HG03442 (cell line): ENCODE results near the gene C3orf52.
A peak's percentile ranks its signal among the peaks of the same experiment; 100 is the strongest.

Experiments used
- ATAC-seq: cut with Tn5 transposase; IDR thresholded peaks from one replicate; pipeline ENCODE4 v1.9.1; 2021; ENCODE audit warnings: mild to moderate bottlenecking, moderate library complexity; ENCODE audit not compliant: unreplicated experiment

Gene C3orf52

DNA sequence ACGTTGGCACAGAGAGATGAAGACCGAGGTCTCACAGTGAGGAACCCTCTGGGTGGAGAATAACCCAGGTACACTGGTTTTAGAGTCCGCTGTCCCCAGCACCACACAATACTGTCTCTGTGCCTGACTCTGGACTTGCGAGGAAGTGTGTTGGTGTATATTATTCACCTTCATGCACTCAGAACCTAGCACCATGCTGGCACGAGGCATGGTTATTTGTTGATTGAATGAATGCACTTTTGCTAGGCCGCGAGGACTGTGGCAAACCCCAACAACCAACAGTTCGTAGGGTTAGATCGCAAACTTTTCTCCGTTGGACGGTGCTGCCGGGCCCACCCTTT lies 484 bp upstream of the C3orf52 start:
- ATAC-seq: no peak

- no peak for ATAC-seq
Observed at GRCh38 chr3:112086875-112087524, 811 bp downstream of the C3orf52 start.

GRCh38 chr3:112087746-112088145 lies 1.6 kb downstream of the C3orf52 start:
- ATAC-seq: no peak

DNA sequence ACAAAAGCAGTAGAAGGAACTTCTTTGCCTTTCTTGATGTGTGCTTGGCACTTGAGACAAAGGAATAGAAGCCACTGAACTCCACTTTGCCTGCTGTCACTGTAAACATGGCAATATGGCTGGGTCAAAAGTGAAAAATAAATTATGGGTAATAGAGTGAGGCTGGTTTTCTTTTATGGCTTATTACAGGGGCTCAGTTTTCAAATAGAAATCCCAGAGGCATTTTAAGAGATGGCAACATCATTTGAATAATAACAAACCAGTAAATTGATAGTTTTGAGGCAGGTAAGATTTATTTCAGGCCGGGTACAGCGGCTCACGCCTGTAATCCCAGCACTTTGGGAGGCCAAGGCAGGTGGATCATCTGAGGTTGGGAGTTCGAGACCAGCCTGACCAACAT lies 2.8 kb downstream of the C3orf52 start:
- no peak for ATAC-seq

DNA sequence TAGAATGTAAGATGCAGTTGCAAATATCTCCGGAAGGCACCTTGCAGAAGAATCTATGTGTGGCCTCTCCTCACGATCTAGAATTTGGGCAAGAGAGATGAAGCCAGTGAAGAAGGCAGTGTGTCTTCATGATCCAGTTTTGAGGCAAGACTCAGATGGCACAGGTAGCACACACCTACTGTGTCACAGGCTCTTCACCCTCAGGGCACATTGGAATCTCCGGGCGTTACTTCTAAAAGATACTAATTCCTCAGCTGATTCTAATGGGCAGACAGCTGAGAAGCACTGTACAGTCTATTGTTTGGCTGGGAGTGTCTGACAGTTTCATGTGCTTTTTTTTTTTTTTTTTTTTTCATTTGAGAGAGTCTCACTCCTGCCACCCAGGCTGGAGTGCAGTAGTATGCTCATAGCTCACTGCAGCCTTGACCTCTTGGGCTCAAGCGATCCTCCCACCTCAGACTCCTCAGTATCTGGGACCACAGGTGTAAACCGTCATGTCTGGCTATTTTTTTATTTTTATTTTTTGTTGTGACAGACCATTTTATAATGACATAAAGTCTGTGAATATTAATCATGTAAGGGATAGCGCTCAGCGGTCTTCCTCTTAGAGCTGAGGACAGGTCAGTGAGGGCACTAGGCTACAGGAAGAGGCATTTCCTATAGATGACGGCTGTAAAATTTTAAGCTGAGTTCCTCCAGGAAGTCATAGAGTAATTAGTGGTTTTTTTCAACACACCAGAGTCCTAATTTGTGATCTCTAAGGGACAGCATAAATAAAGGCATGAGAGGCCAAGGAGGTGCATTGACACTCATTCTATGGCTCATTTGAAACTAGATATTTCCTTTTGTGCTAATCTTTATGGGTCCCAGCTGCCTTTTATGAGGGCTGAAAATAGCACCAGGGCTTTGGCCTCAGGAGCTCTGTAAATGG lies 4.0 kb downstream of the C3orf52 start:
- no peak for ATAC-seq

DNA sequence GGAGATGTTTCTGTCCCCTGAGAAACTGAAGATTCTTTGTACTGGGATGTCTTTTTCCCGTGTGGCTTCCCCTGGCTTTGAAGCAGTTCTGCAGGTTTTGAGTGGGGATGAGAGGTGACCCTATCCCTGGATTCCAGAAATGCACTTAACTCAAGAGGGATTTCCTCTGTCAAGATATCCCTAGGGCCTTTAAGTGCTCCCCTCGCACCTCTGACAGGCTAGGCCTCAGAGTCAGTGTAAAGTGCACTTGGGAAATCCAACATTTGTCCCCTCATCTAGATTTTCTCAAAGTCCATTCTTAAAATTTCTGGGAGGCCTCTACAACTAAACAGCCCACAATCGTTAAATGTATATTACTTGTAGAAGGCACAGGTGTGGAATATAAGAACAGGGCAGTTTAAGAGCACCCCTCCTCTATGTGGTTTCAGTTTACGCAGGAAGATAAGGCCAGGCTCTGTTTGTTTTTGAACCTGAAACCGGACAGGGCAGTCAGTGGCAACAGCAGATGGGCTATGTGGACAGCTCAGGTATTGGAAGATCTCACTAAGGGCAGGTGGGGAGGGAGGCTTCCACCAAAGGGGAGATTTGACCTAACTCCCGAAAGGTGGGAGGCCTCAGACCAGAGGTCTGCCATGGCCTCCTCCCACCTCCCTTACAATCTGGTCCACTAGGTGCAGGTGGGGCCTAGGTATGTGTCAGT lies 4.8 kb downstream of the C3orf52 start:
- ATAC-seq: no peak

GRCh38 chr3:112092496-112093179 lies 6.4 kb downstream of the C3orf52 start:
- no peak for ATAC-seq

- ATAC-seq: no peak
Observed at GRCh38 chr3:112093180-112093522, 7.0 kb downstream of the C3orf52 start.

- ATAC-seq: no peak
Observed at GRCh38 chr3:112095731-112096130, 9.5 kb downstream of the C3orf52 start.

GRCh38 chr3:112096176-112096575 lies 10.0 kb downstream of the C3orf52 start:
- no peak for ATAC-seq

- ATAC-seq: peak; percentile 73
Observed at GRCh38 chr3:112097378-112097777, 11.2 kb downstream of the C3orf52 start.

GRCh38 chr3:112101916-112102315 lies 15.7 kb downstream of the C3orf52 start:
- ATAC-seq: no peak

DNA sequence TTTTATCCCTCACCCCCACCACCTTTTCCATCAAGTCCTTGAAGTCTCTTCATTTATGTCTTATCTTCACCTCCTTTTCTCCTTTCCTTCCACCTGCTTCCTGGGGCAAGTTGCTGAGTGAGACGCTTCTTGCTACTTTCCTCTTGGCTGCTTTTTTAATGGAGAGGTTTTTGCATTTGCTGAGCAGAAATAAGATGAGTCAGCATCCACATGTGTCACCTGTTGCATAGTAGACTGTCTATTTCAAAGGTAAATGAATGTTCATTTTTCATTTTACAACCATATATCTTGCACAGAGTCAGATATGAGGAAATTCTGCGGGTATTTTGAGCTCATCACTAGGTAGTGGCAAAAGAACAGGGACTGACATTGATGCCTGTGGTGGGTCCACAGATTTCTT lies 18.6 kb downstream of the C3orf52 start:
- no peak for ATAC-seq

DNA sequence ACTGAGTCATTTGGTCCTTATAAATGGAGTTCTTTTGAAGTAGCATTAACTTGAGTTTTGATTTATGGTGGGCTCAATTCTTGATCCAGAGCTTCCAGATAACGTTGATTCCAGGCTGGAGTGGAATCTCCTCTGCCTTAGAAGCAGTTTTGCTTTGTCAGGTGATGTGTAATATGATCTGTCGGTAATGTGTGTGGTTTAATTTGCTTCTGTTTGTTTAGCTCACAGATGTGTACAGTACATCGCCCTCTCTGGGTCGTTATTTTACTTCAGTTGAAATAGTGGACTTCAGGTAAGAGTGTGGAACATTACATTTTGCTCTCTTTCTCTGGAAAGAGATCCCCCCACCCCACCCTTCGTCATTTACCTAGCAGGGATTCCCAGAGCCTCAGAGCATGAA lies 23.1 kb downstream of the C3orf52 start:
- no peak for ATAC-seq

GRCh38 chr3:112111785-112112402 lies 25.7 kb downstream of the C3orf52 start:
- ATAC-seq: peak; percentile 47

- ATAC-seq: no peak
Observed at GRCh38 chr3:112114576-112115160, 28.5 kb downstream of the C3orf52 start.

- peak; percentile 43 for ATAC-seq
Observed at GRCh38 chr3:112115161-112115739, 29.1 kb downstream of the C3orf52 start.

DNA sequence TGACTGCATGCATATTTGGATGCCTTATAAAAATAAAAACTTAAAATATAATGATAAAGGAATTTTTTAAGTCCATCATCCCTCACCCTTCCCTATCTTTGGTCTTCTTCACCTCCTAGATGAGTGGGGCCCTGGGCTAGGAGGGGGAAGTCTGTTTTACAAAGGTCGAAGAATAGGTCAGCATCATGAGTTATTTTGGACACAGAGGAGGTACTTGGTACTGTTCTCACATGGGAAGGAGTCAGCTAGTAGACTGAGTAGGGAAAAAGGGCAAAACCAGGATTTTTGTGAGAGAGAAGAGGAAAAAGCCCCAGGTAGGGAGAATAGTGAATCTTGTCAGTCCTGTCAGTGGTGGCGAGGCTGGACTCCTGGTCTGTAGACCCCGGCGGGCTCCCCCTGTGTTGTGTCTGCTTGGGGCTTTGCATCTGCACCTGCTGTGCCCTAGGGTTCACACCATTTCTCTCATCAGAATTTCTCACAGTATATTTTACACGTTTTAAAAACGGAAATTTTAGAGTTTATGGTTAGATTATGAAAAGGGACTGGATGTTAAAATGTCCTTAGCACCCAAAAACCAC lies 29.7 kb downstream of the C3orf52 start:
- no peak for ATAC-seq

DNA sequence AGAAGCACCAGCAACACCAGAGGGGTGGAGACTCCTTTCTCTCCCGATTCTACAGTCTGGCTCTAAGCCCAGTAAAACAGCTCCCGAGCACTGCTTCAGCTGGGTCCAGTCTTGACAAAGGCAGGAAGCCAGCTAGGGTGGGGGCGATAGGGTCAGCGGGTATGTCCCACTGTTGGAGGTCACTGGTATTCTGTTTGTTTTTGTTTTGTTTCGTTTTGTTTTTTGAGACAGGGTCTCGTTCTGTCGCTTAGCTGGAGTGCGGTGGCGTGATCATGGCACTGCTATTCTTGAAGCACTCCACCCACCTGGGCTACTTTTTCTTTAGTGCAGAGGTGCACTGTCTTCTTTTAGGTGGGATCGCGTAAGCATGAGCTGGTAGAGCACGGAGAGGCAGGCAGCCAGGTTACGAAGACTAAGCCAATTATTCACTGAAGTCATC lies 30.6 kb downstream of the C3orf52 start:
- ATAC-seq: no peak

GRCh38 chr3:112117415-112117814 lies 31.2 kb downstream of the C3orf52 start:
- no peak for ATAC-seq
